Caco-2 (cell line): Measurements from ENCODE around the gene FOXO1. TPM values are rescaled to one million over a fixed set of nuclear protein-coding genes. Genes with fewer than 3 reads are reported as not detected.

ENCODE experiments used
- BruUV-seq: library from RNA; stranded (reverse); fragments of 400-500 nt; replicated peaks from 2 replicates; lab custom pipeline; 2021; lab: Mats Ljungman, UMichigan
- CTCF ChIA-PET: fragments of 300-600 bp; sonication (Branson Sonifier 250); formaldehyde crosslinking; loops from one replicate; lab custom pipeline; 2022; ENCODE audit warnings: antibody characterized with exemption; lab: Charles Lee
- POLR2A ChIA-PET: fragments of 300-600 bp; sonication (Branson Sonifier 250); formaldehyde crosslinking; loops from one replicate; lab custom pipeline; 2022; ENCODE audit warnings: antibody characterized with exemption; lab: Charles Lee
- DNase-seq, 2 experiments: peaks; one replicate each; pipeline versions ENCODE4 v3.0.0 to v3.0.0-alpha.2; 2020 to 2022
- H3K27me3 ChIP-seq: replicated peaks from 2 replicates; pipeline ENCODE4 v1.6.0; 2011; ENCODE audit warnings: low read length; ENCODE audit not compliant: control insufficient read depth, insufficient read depth
- H3K36me3 ChIP-seq: 2 replicates; pipeline ENCODE4 v1.5.1; 2011; ENCODE audit warnings: low read length; ENCODE audit not compliant: control insufficient read depth, insufficient read depth
- H3K4me1 ChIP-seq: fragments of 250-450 bp; sonication (Bioruptor Pico); 2 replicates; pipeline ENCODE4 v1.5.1; 2020; ENCODE audit warnings: mild to moderate bottlenecking
- H3K4me3 ChIP-seq: 2 replicates; pipeline ENCODE4 v1.5.1; 2011; ENCODE audit warnings: low read depth, mild to moderate bottlenecking, control low read depth, low read length
- H3K9me3 ChIP-seq: fragments of 250-450 bp; sonication (Bioruptor Pico); 2 replicates; pipeline ENCODE4 v1.5.1; 2020; ENCODE audit warnings: mild to moderate bottlenecking, moderate library complexity
- H3K27ac Mint-ChIP-seq: one replicate; pipeline ENCODE4 v1.8.0; 2022; ENCODE audit warnings: mixed read lengths; ENCODE audit not compliant: unreplicated experiment
- H3K27me3 Mint-ChIP-seq: one replicate; pipeline ENCODE4 v1.8.0; 2022; ENCODE audit warnings: mixed read lengths; ENCODE audit not compliant: insufficient read depth, unreplicated experiment
- H3K36me3 Mint-ChIP-seq: one replicate; pipeline ENCODE4 v1.8.0; 2022; ENCODE audit warnings: mild to moderate bottlenecking, mixed read lengths; ENCODE audit not compliant: insufficient read depth, unreplicated experiment
- H3K4me1 Mint-ChIP-seq: one replicate; pipeline ENCODE4 v1.8.0; 2022; ENCODE audit warnings: low read depth, mixed read lengths; ENCODE audit not compliant: unreplicated experiment
- H3K4me3 Mint-ChIP-seq: one replicate; pipeline ENCODE4 v1.8.0; 2022; ENCODE audit warnings: mild to moderate bottlenecking, moderate library complexity, mixed read lengths; ENCODE audit not compliant: unreplicated experiment
- H3K9me3 Mint-ChIP-seq: one replicate; pipeline ENCODE4 v1.8.0; 2022; ENCODE audit warnings: mixed read lengths; ENCODE audit not compliant: unreplicated experiment
- CTCF ChIP-seq, 2 experiments: fragments of 200-600 bp in 1 of 2; IDR thresholded peaks; 1 replicate in 1 of 2; 2 replicates in 1 of 2; pipeline versions ENCODE4 v1.5.1 to v1.8.0; 2011 to 2022; ENCODE audit warnings: antibody characterized with exemption in 1 of 2, control low read depth in 1 of 2, inconsistent platforms in 1 of 2, low read depth in 1 of 2, low read length in 1 of 2, mild to moderate bottlenecking in 1 of 2, moderate library complexity in 1 of 2; ENCODE audit not compliant: insufficient read depth in 1 of 2, severe bottlenecking in 1 of 2, unreplicated experiment in 1 of 2
- intact Hi-C: fragments of 100-400 bp; cut with micrococcal nuclease; formaldehyde crosslinking; loops from one replicate; pipeline ENCODE4 v1.10.0; 2022; ENCODE audit not compliant: unreplicated experiment
- total RNA-seq: library from RNA; stranded (reverse); gene quantifications from 2 replicates; pipeline ENCODE4 v1.2.3, GENCODE V29; 2022

The FOXO1 gene
- total RNA-seq, 1 experiment from 2014 or later, result 10.4 TPM

- Mint-ChIP-seq H3K4me1 (peaks cover 26% of the 10 kb centered on the region), H3K27me3 (no peaks in the 10 kb centered on the region), H3K4me3 (no peak overlapping the region), H3K9me3 (no peaks in the 10 kb centered on the region), H3K27ac (no peak overlapping the region), H3K36me3 (peaks cover 2% of the 10 kb centered on the region)
- ChIA-PET CTCF (no interaction called here), POLR2A (no interaction called here)
- no peak for DNase-seq
- intact Hi-C loops, result no loop called here
- H3K4me1 ChIP-seq, result peaks cover 40% of the 10 kb centered on the region
- no peak overlapping the region for H3K4me3 ChIP-seq
- BruUV-seq, result no TSS peak
- TF ChIP-seq CTCF (IDR thresholded peaks at IDR 0.05; ENCODE audit: insufficient read depth in 1 of 2, low read depth in 1 of 2, low read length in 1 of 2, severe bottlenecking in 1 of 2, unreplicated experiment in 1 of 2), result no peak
- H3K9me3 ChIP-seq, result no peaks in the 10 kb centered on the region
- H3K36me3 ChIP-seq, result no peaks in the 10 kb centered on the region
- H3K27me3 ChIP-seq, result no peaks in the 10 kb centered on the region
Observed at GRCh38 chr13:40590112-40590862, 76.2 kb downstream of the FOXO1 start.

GRCh38 chr13:40589285-40590109 lies 76.9 kb downstream of the FOXO1 start:
- no TSS peak for BruUV-seq
- Mint-ChIP-seq H3K4me1 (peaks cover 34% of the 10 kb centered on the region), H3K9me3 (no peaks in the 10 kb centered on the region), H3K36me3 (peaks cover 6% of the 10 kb centered on the region), H3K27me3 (no peaks in the 10 kb centered on the region), H3K27ac (no peak overlapping the region), H3K4me3 (no peak overlapping the region)
- Histone ChIP-seq H3K4me3 (no peak overlapping the region), H3K9me3 (no peaks in the 10 kb centered on the region), H3K36me3 (no peaks in the 10 kb centered on the region), H3K4me1 (peaks cover 48% of the 10 kb centered on the region), H3K27me3 (no peaks in the 10 kb centered on the region)
- no peak for DNase-seq
- intact Hi-C loops, result loop anchor here (5.0 to 10.0 kb wide), 2 partner anchors 247 to 525 kb away; no protein-coding TSS in a partner anchor
- no peak for TF ChIP-seq CTCF (IDR thresholded peaks at IDR 0.05; ENCODE audit: insufficient read depth in 1 of 2, low read depth in 1 of 2, low read length in 1 of 2, severe bottlenecking in 1 of 2, unreplicated experiment in 1 of 2)
- CTCF ChIA-PET, result no interaction called here
- POLR2A ChIA-PET, result no interaction called here

- H3K4me3 ChIP-seq, result no peak overlapping the region
- H3K4me1 ChIP-seq, result peaks cover 48% of the 10 kb centered on the region
- H3K4me3 Mint-ChIP-seq, result no peak overlapping the region
- no peaks in the 10 kb centered on the region for H3K36me3 ChIP-seq
- peaks cover 6% of the 10 kb centered on the region for H3K36me3 Mint-ChIP-seq
- no peaks in the 10 kb centered on the region for H3K27me3 ChIP-seq
- no peak for TF ChIP-seq CTCF (IDR thresholded peaks at IDR 0.05; ENCODE audit: insufficient read depth in 1 of 2, low read depth in 1 of 2, low read length in 1 of 2, severe bottlenecking in 1 of 2, unreplicated experiment in 1 of 2)
- ChIA-PET POLR2A (no interaction called here), CTCF (no interaction called here)
- intact Hi-C loops, result loop anchor here (5.0 to 10.0 kb wide), 2 partner anchors 246 to 523 kb away; no protein-coding TSS in a partner anchor
- peaks cover 8% of the 10 kb centered on the region for H3K9me3 Mint-ChIP-seq
- peaks cover 35% of the 10 kb centered on the region for H3K4me1 Mint-ChIP-seq
- no peak for DNase-seq
- BruUV-seq, result no TSS peak
- H3K27me3 Mint-ChIP-seq, result no peaks in the 10 kb centered on the region
- H3K27ac Mint-ChIP-seq, result no peak overlapping the region
- no peaks in the 10 kb centered on the region for H3K9me3 ChIP-seq
Observed at GRCh38 chr13:40588101-40588500, 78.3 kb downstream of the FOXO1 start.
